LNCaP clone FGC (cell line): ENCODE measurements around the gene UBTD1.

Source experiments
- DNase-seq: peaks from one replicate; pipeline ENCODE4 v3.0.0-alpha.2; 2011; ENCODE audit warnings: low read depth
- H3K4me3 ChIP-seq: 2 replicates; pipeline ENCODE4 v1.5.1; 2011; ENCODE audit warnings: mild to moderate bottlenecking, low read depth, low read length, control low read depth
- TF ChIP-seq, protein P1 (sequence below): IDR thresholded peaks from 2 replicates; pipeline ENCODE4 v1.5.1; 2012; ENCODE audit warnings: mild to moderate bottlenecking; ENCODE audit not compliant: control insufficient read depth, insufficient read depth; ENCODE audit errors: extremely low read depth

The UBTD1 gene

DNA sequence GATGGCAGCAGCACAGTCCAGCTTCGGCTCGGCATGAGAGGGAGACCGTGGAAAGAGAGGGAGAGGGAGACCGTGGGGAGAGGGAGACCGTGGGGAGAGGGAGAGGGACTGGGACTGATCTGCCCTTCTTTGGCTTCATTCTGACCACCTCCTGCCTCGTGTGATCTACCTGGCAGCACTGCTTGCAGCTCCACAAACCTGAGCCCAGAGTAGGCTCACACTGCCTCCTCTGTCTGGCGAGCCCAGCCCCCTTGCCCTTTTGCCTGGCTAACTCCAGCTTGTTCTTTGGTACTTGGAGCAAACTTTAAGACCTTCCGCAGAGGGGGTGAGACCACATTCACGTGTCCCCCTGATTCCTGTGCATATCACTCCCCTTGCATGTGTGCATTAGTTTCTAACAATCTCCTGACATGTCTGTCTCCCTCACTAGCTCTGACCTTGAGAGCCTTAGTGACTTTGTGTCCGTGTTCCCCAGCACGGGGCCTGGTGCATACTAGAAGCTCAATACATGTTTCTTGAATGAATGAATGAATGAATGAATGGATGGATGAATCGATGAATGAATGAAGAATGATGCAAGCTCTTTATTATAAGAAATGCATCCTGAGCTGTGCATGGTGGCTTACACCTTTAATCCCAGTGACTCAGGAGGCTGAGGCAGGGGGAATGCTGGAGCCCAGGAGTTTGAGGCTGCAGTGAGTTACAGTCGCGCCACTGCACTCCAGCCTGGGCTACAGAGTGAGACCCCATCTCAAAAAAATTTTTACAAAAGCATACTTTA is 31.2 kb downstream of the UBTD1 start:
- no peak overlapping the region for H3K4me3 ChIP-seq
- TF ChIP-seq, protein P1, sequence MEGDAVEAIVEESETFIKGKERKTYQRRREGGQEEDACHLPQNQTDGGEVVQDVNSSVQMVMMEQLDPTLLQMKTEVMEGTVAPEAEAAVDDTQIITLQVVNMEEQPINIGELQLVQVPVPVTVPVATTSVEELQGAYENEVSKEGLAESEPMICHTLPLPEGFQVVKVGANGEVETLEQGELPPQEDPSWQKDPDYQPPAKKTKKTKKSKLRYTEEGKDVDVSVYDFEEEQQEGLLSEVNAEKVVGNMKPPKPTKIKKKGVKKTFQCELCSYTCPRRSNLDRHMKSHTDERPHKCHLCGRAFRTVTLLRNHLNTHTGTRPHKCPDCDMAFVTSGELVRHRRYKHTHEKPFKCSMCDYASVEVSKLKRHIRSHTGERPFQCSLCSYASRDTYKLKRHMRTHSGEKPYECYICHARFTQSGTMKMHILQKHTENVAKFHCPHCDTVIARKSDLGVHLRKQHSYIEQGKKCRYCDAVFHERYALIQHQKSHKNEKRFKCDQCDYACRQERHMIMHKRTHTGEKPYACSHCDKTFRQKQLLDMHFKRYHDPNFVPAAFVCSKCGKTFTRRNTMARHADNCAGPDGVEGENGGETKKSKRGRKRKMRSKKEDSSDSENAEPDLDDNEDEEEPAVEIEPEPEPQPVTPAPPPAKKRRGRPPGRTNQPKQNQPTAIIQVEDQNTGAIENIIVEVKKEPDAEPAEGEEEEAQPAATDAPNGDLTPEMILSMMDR: no peak
- DNase-seq: no peak

DNA sequence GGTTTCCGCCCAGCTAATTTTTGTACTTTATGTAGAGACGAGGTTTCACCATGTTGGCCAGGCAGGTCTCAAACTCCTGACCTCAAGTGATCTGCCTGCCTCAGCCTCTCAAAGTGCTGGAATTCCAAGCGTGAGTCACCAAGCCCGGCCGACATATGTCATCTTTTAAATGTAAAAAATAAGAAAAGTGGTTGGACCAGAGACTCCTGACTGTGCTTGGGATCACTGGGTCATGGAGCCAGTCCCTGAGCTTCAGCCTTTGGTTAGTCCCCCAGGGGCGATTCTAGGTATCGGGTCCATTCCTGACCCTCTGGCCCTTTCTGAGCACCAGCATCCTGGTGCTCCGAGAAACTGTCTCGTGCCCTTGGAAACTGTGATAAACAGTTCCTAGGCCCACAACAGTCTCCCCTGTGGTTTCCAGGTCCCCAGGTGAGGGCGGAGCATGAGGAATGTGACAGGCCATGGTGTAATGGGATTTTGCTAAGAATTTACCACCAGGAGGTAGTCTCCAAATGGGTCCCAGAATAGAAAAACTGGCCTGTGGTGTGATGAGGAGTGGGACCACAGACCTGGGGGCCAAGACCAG is 32.8 kb downstream of the UBTD1 start:
- TF ChIP-seq, protein P1: no peak
- no peak overlapping the region for H3K4me3 ChIP-seq
- no peak for DNase-seq

DNA sequence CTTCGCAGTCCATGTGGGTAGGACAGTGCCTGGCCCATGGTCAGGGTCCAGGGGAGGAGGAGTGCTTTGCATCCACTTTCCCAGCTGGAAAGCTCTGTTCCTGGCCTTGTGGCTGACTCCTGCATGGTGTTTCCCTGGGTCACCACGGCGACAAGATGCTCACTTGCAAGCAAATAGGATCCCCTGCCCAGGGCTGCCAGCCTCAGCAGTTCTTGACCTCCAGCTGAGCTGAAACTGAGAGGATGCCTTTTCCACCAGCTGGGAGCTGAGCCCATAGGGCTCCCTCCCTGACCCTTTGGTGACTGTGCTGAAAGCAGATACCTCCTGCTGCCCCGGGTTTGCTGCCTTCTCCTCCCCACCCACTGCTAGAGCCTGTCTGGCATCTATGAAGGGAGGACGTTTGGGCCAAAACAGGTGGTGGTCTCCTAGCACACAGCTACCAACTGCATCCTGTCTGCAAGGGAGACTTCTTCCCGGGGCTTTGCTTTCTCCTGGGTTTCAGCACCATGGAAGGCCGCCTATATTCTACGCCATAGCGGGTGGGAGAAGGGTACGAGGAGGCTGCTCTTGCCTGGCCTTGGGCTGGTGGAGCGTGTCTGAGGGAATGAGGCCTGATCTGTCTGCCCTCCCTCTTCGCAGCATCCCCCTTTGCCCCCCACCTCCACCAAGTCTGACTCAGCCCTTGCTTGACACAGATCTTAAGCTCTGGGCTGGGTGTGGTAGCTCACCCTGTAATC is 34.4 kb downstream of the UBTD1 start:
- H3K4me3 ChIP-seq: no peak overlapping the region
- no peak for DNase-seq
- TF ChIP-seq, protein P1: no peak

DNA sequence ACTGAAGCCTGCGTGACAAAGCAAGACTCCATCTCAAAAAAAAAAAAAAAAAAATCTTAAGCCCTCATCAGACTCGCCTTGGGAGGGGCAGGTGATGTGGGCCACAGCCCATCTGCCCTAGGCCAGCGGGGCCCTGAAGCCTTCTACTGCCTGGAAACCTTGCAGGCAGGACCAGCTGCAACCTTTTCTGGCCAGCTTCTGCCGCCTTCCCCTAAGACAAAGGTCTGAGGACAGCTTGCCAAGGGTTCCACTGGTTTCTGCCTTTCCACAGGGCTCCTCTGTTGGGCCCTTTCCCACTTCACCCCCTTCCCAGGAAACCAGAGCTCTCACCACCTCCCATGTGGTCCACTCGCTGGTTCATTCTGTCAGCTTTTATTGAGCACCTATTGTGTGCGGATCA is 35.2 kb downstream of the UBTD1 start:
- TF ChIP-seq, protein P1: no peak
- H3K4me3 ChIP-seq: no peak overlapping the region
- DNase-seq: no peak

DNA sequence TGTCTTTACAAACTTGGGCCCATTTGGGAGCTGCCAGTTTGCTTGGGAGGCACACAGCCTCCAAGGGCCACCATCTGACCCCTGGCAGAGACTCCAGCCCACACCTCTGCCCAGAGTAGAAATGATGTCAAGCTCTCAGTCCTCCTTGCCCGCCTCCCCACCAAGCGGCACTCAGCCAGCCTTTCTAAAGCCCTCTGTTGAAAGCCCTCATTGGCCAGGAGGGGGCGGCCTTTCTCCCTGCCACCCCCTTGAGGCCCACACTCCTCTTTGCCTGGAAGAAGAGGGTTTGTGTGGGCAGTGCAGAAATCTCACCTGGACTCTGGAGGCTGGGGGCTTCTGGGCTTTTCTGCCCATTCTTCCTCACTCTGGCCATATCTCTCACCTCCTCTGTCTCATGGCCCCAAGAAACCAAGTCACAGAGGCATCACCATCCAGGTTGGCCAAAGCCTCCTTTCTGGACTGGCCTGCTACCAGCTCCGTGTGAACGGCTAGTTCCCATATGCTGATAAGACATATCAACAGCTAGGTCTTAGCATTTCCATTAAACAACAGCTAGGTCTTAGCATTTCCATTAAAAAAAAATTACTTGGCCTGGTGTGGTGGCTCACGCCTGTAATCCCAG is 36.1 kb downstream of the UBTD1 start:
- H3K4me3 ChIP-seq: no peak overlapping the region
- TF ChIP-seq, protein P1: peak; percentile 31; the same call in 1 of the 2 replicates
- no peak for DNase-seq

DNA sequence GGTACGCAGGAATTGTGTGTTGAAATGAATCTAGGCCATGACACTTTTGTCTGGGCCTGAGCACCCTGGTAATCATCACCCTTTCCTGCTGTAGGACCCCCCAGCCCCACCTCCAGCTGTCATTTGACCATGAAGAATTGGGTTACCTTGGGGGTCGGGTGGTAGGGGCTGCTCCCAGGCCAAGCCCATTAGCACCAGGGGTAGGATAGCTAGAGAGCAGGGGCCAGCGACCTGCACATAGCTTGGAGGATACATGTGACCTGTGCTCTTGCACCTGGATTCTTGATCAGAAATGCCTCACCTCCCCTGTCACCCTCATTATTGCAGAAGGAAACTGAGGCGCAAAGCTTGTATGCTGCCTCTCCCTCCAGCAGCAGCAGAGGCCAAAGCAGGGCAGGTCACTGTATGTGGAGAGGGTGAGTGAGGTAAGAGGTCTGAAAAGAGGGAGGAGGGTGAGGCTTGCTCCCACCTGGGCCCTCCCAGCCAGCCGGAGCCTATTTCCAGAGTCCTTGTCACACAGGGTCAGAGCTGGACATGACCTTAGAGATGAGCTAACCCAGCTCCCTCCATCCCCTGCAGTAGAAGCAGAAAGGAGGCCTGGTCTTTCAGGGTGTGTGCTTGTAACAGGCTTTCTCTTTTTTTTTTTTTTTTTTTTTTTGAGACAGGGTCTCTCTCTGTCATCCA is 38.6 kb downstream of the UBTD1 start:
- TF ChIP-seq, protein P1: no peak
- DNase-seq: no peak
- no peak overlapping the region for H3K4me3 ChIP-seq
